CD4-positive, alpha-beta memory T cell (primary cell): Measurements from ENCODE around the gene VPREB1. TPM values are rescaled to one million over a fixed set of nuclear protein-coding genes. Genes with fewer than 3 reads are reported as not detected.

Experiments used
- CTCF ChIA-PET: fragments of 350-600 bp; sonication (Branson Sonifier 250); formaldehyde crosslinking; loops from one replicate; lab custom pipeline; 2021; ENCODE audit warnings: inconsistent platforms; ENCODE audit not compliant: partially characterized antibody; lab: Charles Lee
- POLR2A ChIA-PET: fragments of 350-600 bp; sonication (Branson Sonifier 250); formaldehyde crosslinking; loops from one replicate; lab custom pipeline; 2021; ENCODE audit not compliant: partially characterized antibody; lab: Charles Lee
- DNase-seq, 5 donors: peaks; one replicate each; pipeline versions ENCODE4 v3.0.0 to v3.0.0-alpha.2; 2020 to 2022; ENCODE audit warnings: mixed read lengths in 1 of 5
- H3K27ac ChIP-seq: one replicate; pipeline ENCODE4 v1.7.0; 2013; ENCODE audit warnings: low read depth, low read length
- H3K27me3 ChIP-seq: 2 replicates; pipeline ENCODE4 v1.7.0; 2013; ENCODE audit warnings: mild to moderate bottlenecking, low read length, moderate library complexity; ENCODE audit not compliant: insufficient read depth
- H3K36me3 ChIP-seq: 2 replicates; pipeline ENCODE4 v1.7.0; 2013; ENCODE audit warnings: mild to moderate bottlenecking, low read length, moderate library complexity; ENCODE audit not compliant: insufficient read depth
- H3K4me1 ChIP-seq: 2 replicates; pipeline ENCODE4 v1.7.0; 2013; ENCODE audit warnings: mild to moderate bottlenecking, low read length, moderate library complexity; ENCODE audit not compliant: insufficient read depth
- H3K4me3 ChIP-seq, 2 donors: one replicate each; pipeline ENCODE4 v1.7.0; 2013; ENCODE audit warnings: low read length in 2 of 2, mild to moderate bottlenecking in 1 of 2
- H3K9me3 ChIP-seq, 2 donors: one replicate each; pipeline ENCODE4 v1.7.0; 2013; ENCODE audit warnings: low read length in 2 of 2, control low read depth in 1 of 2; ENCODE audit not compliant: control insufficient read depth in 1 of 2
- H3K27ac Mint-ChIP-seq, 7 donors: one replicate each; pipeline ENCODE4 v1.8.0; 2020 to 2021; ENCODE audit warnings: mixed read lengths in 7 of 7, mild to moderate bottlenecking in 6 of 7, inconsistent platforms in 3 of 7, moderate library complexity in 3 of 7
- H3K27me3 Mint-ChIP-seq, 2 donors: one replicate each; pipeline ENCODE4 v1.8.0; 2020 to 2021; ENCODE audit warnings: mixed read lengths in 2 of 2
- H3K36me3 Mint-ChIP-seq, 2 donors: one replicate each; pipeline ENCODE4 v1.8.0; 2020 to 2021; ENCODE audit warnings: mixed read lengths in 2 of 2, inconsistent platforms in 1 of 2, mild to moderate bottlenecking in 1 of 2
- H3K4me1 Mint-ChIP-seq, 4 donors: one replicate each; pipeline ENCODE4 v1.8.0; 2020 to 2021; ENCODE audit warnings: mixed read lengths in 4 of 4, mild to moderate bottlenecking in 1 of 4
- H3K4me3 Mint-ChIP-seq, 8 donors: one replicate each; pipeline ENCODE4 v1.8.0; 2020 to 2021; ENCODE audit warnings: mixed read lengths in 8 of 8, mild to moderate bottlenecking in 7 of 8, moderate library complexity in 6 of 8, inconsistent platforms in 3 of 8
- H3K9me3 Mint-ChIP-seq, 8 donors: one replicate each; pipeline ENCODE4 v1.8.0; 2020 to 2021; ENCODE audit warnings: mixed read lengths in 8 of 8, mild to moderate bottlenecking in 5 of 8, inconsistent platforms in 3 of 8, moderate library complexity in 1 of 8
- intact Hi-C: fragments of 100-400 bp; cut with micrococcal nuclease; formaldehyde crosslinking; loops from one replicate; pipeline ENCODE4 v1.15.1; 2023
- polyA plus RNA-seq, 2 donors: library from polyadenylated mRNA; unstranded; fragments of 300-500 nt; fragmentation: Illumina TruSeq; gene quantifications; one replicate each; pipeline ENCODE4 v1.2.3, GENCODE V29; 2021
- total RNA-seq, 2 experiments: library from RNA; stranded (reverse); gene quantifications; one replicate each; pipeline ENCODE4 v1.2.3, GENCODE V29; 2021

Gene VPREB1
- total and polyA plus RNA-seq, 4 experiments from 2014 or later = not detected

DNA sequence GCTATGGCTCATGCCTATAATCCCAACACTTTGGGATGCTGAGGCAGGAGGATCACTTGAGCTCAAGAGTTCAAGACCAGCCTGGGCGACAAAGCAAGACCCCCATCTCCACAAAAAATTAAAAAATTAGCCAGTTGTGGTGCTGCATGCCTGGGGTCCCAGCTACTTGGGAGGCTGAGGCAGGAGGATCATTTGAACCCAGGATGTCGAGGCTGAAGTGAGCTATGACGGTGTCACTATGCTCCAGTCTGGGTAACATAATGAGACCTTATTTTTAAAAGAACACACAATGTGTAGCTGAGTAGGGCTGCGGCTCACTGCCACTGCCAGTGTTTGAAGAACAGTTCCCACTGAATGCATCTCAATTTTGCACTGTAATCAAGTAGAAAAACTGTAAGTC, 7.1 kb upstream of the VPREB1 start:
- POLR2A ChIA-PET = no interaction called here
- Mint-ChIP-seq H3K4me1 (no peaks in the 10 kb centered on the region), H3K4me3 (no peak overlapping the region), H3K36me3 (no peaks in the 10 kb centered on the region), H3K9me3 (no peaks in the 10 kb centered on the region), H3K27ac (no peak overlapping the region), H3K27me3 (peaks cover 3 to 4% of the 10 kb centered on the region in 2 donors)
- H3K27me3 ChIP-seq = no peaks in the 10 kb centered on the region
- H3K36me3 ChIP-seq = no peaks in the 10 kb centered on the region
- H3K27ac ChIP-seq = no peak overlapping the region
- DNase-seq = no peak
- CTCF ChIA-PET = interaction anchor here (1.0 to 2.3 kb wide), 2 partner anchors 30 to 42 kb away, joined by 4 to 7 read pairs; no protein-coding TSS in a partner anchor
- no peak overlapping the region for H3K4me3 ChIP-seq
- H3K4me1 ChIP-seq = no peaks in the 10 kb centered on the region
- no peaks in the 10 kb centered on the region for H3K9me3 ChIP-seq
- intact Hi-C loops = no loop called here

DNA sequence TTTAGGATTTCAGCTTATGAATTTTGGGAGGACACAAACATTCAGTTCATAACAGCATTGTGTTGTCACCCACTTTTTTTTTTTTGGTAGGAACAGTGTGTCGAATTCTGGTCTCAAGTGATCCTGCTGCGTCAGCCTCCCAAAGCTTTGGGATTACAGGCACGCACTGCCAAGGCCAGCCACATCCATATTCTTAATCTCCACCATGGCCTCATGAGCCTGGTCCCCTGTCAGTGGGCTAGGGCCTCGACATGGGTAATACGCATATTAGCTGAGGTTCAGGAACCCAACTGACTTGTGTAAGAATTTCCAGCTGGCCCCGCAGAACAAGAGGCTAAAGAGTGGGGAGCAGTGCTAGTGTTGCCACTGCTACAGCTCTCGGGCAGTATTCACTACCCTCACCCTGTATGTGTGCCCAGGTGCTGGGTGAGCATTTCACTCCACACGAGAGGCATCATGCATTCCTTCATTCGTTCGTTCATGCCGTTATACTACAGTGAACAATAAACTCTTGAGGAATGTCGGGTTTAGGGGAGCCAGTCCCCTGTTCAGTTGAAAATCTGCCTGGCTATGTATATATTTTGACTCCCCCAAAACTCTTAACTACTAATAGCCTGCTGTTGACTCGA, 5.2 kb upstream of the VPREB1 start:
- no peak overlapping the region for H3K27ac ChIP-seq
- H3K36me3 Mint-ChIP-seq = no peaks in the 10 kb centered on the region
- peaks cover 0 to 2% (median under 1%) of the 10 kb centered on the region in 4 donors for H3K4me1 Mint-ChIP-seq
- CTCF ChIA-PET = interaction anchor here (1.1 to 2.3 kb wide), 2 partner anchors 25 to 31 kb away, joined by 4 to 7 read pairs; no protein-coding TSS in a partner anchor
- no peaks in the 10 kb centered on the region for H3K27me3 ChIP-seq
- no peak for DNase-seq
- H3K4me3 Mint-ChIP-seq = no peak overlapping the region
- H3K27ac Mint-ChIP-seq = no peak overlapping the region
- no peaks in the 10 kb centered on the region for H3K36me3 ChIP-seq
- intact Hi-C loops = no loop called here
- no peaks in the 10 kb centered on the region for H3K4me1 ChIP-seq
- no peaks in the 10 kb centered on the region for H3K9me3 ChIP-seq
- no peak overlapping the region for H3K4me3 ChIP-seq
- POLR2A ChIA-PET = no interaction called here
- H3K27me3 Mint-ChIP-seq = peaks cover 4 to 5% of the 10 kb centered on the region in 2 donors
- H3K9me3 Mint-ChIP-seq = peaks cover 0 to 3% (median 0%) of the 10 kb centered on the region in 8 donors

- peak overlapping the region in 1 of 7 donors; percentile 68 for H3K27ac Mint-ChIP-seq
- H3K9me3 Mint-ChIP-seq = peaks cover 0 to 3% (median 0%) of the 10 kb centered on the region in 8 donors
- CTCF ChIA-PET = no interaction called here
Observed at GRCh38 chr22:22241554-22241898, 3.1 kb upstream of the VPREB1 start.

DNA sequence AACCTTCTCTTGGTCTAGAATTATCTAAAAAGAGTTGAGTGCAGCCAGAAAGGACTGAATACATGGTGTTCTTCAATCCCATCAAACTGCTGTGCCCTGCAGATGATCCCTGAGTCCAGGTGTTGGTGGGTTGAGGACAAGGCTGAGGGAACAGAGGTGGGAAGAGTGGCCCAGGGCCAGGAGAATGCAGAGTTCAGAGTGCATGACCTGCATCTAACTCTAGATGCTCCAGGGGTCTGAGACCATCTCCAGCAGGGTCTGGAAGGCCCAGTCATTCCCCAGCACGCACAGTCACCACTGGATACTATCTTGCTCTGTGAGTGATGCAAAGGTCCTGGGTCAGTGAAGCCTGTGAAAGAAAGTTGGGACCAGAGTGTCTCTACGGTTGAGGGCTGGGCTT, 2.1 kb upstream of the VPREB1 start:
- ChIA-PET CTCF (interaction anchor here (1.2 kb wide), 2 partner anchors 16 to 35 kb away, joined by 4 to 7 read pairs; no protein-coding TSS in a partner anchor), POLR2A (no interaction called here)
- H3K36me3 ChIP-seq = no peaks in the 10 kb centered on the region
- DNase-seq = no peak
- H3K4me3 Mint-ChIP-seq = no peak overlapping the region
- no peak overlapping the region for H3K4me3 ChIP-seq
- H3K27me3 Mint-ChIP-seq = peaks cover 4 to 5% of the 10 kb centered on the region in 2 donors
- peaks cover 0 to 6% (median 2%) of the 10 kb centered on the region in 4 donors for H3K4me1 Mint-ChIP-seq
- no peak overlapping the region for H3K27ac Mint-ChIP-seq
- H3K27me3 ChIP-seq = no peaks in the 10 kb centered on the region
- intact Hi-C loops = no loop called here
- H3K9me3 ChIP-seq = no peaks in the 10 kb centered on the region
- no peaks in the 10 kb centered on the region for H3K36me3 Mint-ChIP-seq
- peaks cover 0 to 3% (median 0%) of the 10 kb centered on the region in 8 donors for H3K9me3 Mint-ChIP-seq
- no peaks in the 10 kb centered on the region for H3K4me1 ChIP-seq
- H3K27ac ChIP-seq = no peak overlapping the region

More at GRCh38 chr22:22241554-22241898, 3.1 kb upstream of the VPREB1 start:
- no peaks in the 10 kb centered on the region for H3K36me3 Mint-ChIP-seq
- H3K4me3 Mint-ChIP-seq = no peak overlapping the region
- Histone ChIP-seq H3K4me3 (no peak overlapping the region), H3K27ac (no peak overlapping the region), H3K27me3 (no peaks in the 10 kb centered on the region), H3K9me3 (no peaks in the 10 kb centered on the region), H3K4me1 (no peaks in the 10 kb centered on the region), H3K36me3 (no peaks in the 10 kb centered on the region)
- intact Hi-C loops = no loop called here
- POLR2A ChIA-PET = no interaction called here
- peaks cover 0 to 5% (median 1%) of the 10 kb centered on the region in 4 donors for H3K4me1 Mint-ChIP-seq
- no peak for DNase-seq
- H3K27me3 Mint-ChIP-seq = peaks cover 4 to 5% of the 10 kb centered on the region in 2 donors

DNA sequence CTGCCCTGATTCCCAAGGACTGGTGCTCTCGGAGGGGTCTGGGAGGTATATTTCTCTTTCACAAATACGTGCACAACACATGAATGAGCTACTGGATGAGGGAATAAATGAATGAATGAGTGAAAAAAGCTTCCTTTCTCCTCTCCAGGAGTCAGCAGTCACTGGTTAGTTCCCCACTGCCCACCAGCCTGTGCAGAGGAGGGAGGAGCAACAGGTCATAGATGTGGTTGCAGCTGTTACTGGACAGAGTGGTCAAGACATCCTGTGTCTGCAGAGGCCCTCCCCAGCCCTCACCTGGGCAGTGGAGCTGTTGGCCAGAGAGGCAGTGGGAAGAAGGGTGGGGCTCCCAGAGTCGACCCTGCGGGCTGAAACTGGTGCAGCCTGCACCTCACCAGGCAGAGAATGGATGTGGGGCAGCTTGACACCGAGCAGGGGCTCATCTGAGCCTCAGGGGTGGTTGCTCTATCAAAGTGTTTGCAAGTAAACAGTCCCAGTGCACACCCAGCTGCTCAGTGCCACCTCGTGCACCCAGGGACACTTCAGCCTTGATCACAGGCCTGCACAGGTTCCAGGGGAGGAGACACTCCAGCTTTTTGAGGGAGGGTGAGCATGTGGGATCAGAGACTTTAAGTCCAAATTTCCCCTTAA, 1.4 kb upstream of the VPREB1 start:
- Mint-ChIP-seq H3K27me3 (peaks cover 2 to 4% of the 10 kb centered on the region in 2 donors), H3K4me3 (no peak overlapping the region), H3K9me3 (peaks cover 0 to 3% (median 0%) of the 10 kb centered on the region in 8 donors), H3K36me3 (no peaks in the 10 kb centered on the region), H3K27ac (no peak overlapping the region), H3K4me1 (peaks cover under 1 to 10% (median 5%) of the 10 kb centered on the region in 4 donors)
- intact Hi-C loops = no loop called here
- Histone ChIP-seq H3K9me3 (no peaks in the 10 kb centered on the region), H3K4me1 (no peaks in the 10 kb centered on the region), H3K4me3 (no peak overlapping the region), H3K27me3 (no peaks in the 10 kb centered on the region), H3K27ac (no peak overlapping the region), H3K36me3 (no peaks in the 10 kb centered on the region)
- POLR2A ChIA-PET = no interaction called here
- CTCF ChIA-PET = interaction anchor here (1.2 kb wide), 2 partner anchors 16 to 35 kb away, joined by 4 to 7 read pairs; no protein-coding TSS in a partner anchor
- DNase-seq = no peak

DNA sequence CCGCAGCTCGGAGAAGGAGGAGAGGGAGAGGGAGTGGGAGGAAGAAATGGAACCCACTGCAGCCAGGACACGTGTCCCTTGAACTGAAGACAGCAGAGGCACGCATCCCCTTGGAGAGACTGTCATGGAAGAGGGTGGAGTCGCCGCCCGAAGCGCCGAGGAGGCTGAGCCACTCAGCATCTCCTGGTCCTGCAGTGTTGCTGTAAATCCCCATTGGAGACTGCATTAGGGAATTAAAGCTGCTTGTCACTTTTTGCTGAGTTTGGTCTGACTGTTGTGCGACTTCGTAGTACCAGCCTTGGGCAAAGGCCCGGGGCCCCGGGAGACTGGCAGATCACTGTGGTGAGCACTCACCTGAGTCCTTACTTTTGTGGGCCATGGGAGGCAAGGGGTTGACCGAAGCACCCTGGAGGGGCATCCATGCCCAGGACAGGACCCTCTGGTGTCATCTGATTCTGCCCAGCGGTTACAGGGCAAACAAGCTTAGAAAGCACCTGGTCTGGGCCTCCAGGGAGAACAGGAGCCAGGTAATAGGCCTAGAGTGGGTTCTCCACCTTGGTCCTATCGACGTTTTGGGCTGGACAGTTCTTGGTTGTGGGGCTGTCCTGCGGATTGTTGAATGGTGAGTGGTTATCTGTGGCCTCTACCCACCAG, 797 bp downstream of the VPREB1 start:
- DNase-seq = no peak
- Mint-ChIP-seq H3K27ac (no peak overlapping the region), H3K36me3 (no peaks in the 10 kb centered on the region), H3K9me3 (peaks cover 0 to 3% (median 0%) of the 10 kb centered on the region in 8 donors), H3K27me3 (peaks cover 2 to 4% of the 10 kb centered on the region in 2 donors), H3K4me1 (peaks cover 14 to 29% (median 19%) of the 10 kb centered on the region in 4 donors), H3K4me3 (no peak overlapping the region)
- H3K36me3 ChIP-seq = no peaks in the 10 kb centered on the region
- no peak overlapping the region for H3K27ac ChIP-seq
- H3K27me3 ChIP-seq = no peaks in the 10 kb centered on the region
- no peaks in the 10 kb centered on the region for H3K9me3 ChIP-seq
- intact Hi-C loops = no loop called here
- no peak overlapping the region for H3K4me3 ChIP-seq
- POLR2A ChIA-PET = interaction anchor here (1.2 kb wide), 1 partner anchor 10 kb away, joined by 3 read pairs; no protein-coding TSS in a partner anchor
- CTCF ChIA-PET = no interaction called here
- H3K4me1 ChIP-seq = peaks cover 10% of the 10 kb centered on the region
